Fibroblast of skin of abdomen (primary cell): ENCODE data around the gene KCNK15.

Source experiments
- DNase-seq: peaks from one replicate; pipeline ENCODE4 v3.0.0-alpha.2; 2013

KCNK15 gene

GRCh38 chr20:44790638-44791393, 45.2 kb downstream of the KCNK15 start:
- no peak for DNase-seq

GRCh38 chr20:44792796-44793195, 47.1 kb downstream of the KCNK15 start:
- no peak for DNase-seq

- no peak for DNase-seq
Observed at GRCh38 chr20:44795836-44796235, 50.2 kb downstream of the KCNK15 start.

- no peak for DNase-seq
Observed at GRCh38 chr20:44796311-44796710, 50.6 kb downstream of the KCNK15 start.

- DNase-seq: no peak
Observed at GRCh38 chr20:44796758-44797457, 51.2 kb downstream of the KCNK15 start.

GRCh38 chr20:44799691-44800090, 54.0 kb downstream of the KCNK15 start:
- no peak for DNase-seq

GRCh38 chr20:44800391-44801046, 54.9 kb downstream of the KCNK15 start:
- no peak for DNase-seq
